ENCODE data around the gene SPTLC2.
"Not testable (repeated sequence)": the region's sequence is repeated elsewhere in the genome, so short reads cannot be mapped to it uniquely, and the experiment has no call there.

The SPTLC2 gene

DNA sequence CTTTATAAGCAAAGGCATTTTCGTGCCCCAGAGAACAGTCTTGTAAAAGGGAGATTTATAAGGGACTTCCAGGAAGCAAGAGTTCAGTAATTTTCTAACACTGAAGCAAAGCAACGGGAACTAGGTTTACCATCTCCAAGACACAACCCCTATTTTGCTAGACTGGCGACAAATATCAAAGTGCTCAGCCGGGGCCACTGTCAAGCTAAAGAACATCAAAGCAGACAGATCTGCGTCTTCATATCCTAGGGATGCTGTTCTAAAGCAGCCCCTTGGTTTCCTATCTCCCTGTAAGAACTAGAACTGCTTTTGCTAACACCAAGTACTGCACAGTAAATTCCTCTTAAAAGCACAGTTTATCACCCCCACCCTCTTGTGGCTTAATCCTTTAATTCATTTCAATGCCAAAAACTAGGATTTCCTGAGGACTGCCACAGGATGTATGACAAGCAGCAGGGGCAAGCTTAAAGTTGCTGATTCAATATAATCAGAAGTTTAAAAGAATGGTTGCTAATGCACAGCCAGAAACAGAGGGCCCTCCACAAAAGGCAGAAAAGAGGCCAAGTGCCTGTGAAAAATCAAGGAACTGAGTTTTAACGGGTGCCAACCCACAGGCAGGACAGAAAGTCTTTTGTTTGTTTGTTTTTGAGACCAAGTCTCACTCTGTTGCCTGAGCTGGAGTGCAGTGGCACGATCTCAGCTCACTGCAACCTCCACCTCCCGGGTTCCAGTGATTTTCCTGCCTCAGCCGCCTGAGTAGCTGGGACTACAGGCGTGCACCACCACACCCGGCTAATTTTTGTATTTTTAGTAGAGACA lies 73.8 kb downstream of the SPTLC2 start:
- H3K27me3 Mint-ChIP-seq (ENCODE audit: low read depth), result no peaks in the 10 kb centered on the region
- no peak for DNase-seq (ENCODE audit: low spot score)
- peaks cover 7% of the 10 kb centered on the region for H3K4me1 Mint-ChIP-seq (ENCODE audit: low read depth)
- H3K36me3 Mint-ChIP-seq (ENCODE audit: low read depth), result peaks cover 15% of the 10 kb centered on the region
- no peak overlapping the region for H3K4me3 Mint-ChIP-seq
- H3K9me3 Mint-ChIP-seq, result no peaks in the 10 kb centered on the region
- H3K27ac Mint-ChIP-seq, result no peak overlapping the region

DNA sequence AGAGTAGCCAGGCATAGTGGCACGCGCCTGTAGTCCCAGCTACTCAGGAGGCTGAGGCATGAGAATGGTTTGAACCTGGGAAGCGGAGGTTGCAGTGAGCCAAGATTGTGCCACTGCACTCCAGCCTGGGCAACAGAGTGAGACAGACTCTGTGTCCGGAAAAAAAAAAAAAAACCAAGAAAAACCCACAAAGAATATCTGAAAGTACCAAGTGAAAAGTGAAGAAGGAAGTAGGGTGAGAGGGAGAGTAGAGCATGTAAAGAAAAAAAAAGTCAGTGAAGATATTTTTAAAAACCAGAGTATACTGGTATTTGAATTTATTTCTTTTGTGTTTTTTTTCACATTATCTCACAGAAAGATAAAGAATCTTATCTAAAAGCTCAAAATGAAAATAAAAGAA lies 74.5 kb downstream of the SPTLC2 start:
- no peak for DNase-seq (ENCODE audit: low spot score)
- Mint-ChIP-seq H3K9me3 (no peaks in the 10 kb centered on the region), H3K27ac (peak overlapping the region; percentile 42), H3K4me3 (no peak overlapping the region), H3K4me1 (ENCODE audit: low read depth) (peaks cover 7% of the 10 kb centered on the region), H3K27me3 (ENCODE audit: low read depth) (no peaks in the 10 kb centered on the region), H3K36me3 (ENCODE audit: low read depth) (peaks cover 14% of the 10 kb centered on the region)

DNA sequence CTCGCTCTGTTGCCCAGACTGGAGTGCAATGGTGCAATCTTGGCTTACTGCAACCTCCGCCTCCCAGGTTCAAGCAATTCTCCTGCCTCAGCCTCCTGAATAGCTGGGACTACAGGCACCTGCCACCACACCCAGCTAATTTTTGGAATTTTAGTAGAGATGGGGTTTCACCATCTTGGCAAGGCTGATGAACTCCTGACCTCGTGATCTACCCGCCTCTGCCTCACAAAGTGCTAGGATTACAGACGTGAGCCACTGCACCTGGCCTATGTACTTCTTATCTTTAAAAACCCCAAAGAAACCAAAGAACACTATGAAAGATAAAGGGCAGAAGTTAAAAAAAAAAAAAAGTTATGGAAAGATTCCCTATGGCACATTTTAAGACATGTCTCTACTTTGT lies 79.5 kb downstream of the SPTLC2 start:
- H3K4me1 Mint-ChIP-seq (ENCODE audit: low read depth); H3K27me3 Mint-ChIP-seq (ENCODE audit: low read depth); H3K4me3 Mint-ChIP-seq; DNase-seq (ENCODE audit: low spot score); H3K27ac Mint-ChIP-seq; H3K9me3 Mint-ChIP-seq: not testable (repeated sequence)
- peaks cover 17% of the 10 kb centered on the region for H3K36me3 Mint-ChIP-seq (ENCODE audit: low read depth)

DNA sequence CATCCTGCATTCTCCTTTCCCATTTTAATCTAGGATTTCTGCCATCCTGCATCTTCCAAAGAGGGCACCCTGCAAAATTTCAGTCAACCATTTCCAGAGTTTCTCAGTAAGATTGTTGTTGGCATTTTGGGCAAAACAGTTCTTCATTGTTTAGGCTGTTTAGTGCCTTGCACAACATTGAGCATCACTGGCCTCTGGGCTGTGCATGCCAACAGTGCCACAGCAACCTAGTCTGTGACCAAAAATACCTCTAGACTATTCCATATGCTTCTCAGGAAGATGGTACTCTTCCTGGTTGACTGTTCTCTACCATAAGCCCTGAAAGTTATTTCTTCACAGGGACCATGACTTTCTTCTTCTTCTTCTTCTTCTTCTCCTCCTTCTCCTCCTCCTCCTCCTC lies 85.4 kb downstream of the SPTLC2 start:
- peaks cover 22% of the 10 kb centered on the region for H3K36me3 Mint-ChIP-seq (ENCODE audit: low read depth)
- no peaks in the 10 kb centered on the region for H3K27me3 Mint-ChIP-seq (ENCODE audit: low read depth)
- H3K4me3 Mint-ChIP-seq, result no peak overlapping the region
- no peak for DNase-seq (ENCODE audit: low spot score)
- H3K9me3 Mint-ChIP-seq, result no peaks in the 10 kb centered on the region
- no peak overlapping the region for H3K27ac Mint-ChIP-seq
- H3K4me1 Mint-ChIP-seq (ENCODE audit: low read depth), result peaks cover 10% of the 10 kb centered on the region

DNA sequence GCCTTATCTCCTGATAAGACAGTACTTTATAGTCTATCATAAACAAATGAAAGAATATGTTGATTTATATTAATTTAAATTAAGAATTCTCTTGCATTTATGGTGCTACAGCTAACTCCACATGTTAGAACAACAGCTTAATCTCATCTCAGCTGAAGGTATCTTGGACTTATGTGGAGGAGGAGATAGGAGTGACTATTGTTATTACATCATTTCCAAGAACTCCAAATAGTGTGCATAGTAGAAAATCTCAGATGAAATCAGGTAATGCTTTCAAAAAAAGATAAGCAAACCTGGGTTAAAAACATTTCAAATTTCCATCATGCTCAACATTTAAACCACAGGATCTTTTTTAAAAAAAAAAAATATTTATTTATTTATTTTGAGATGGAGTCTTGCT lies 86.5 kb downstream of the SPTLC2 start:
- no peak overlapping the region for H3K27ac Mint-ChIP-seq
- H3K27me3 Mint-ChIP-seq (ENCODE audit: low read depth), result no peaks in the 10 kb centered on the region
- H3K9me3 Mint-ChIP-seq, result no peaks in the 10 kb centered on the region
- H3K4me1 Mint-ChIP-seq (ENCODE audit: low read depth), result peaks cover 10% of the 10 kb centered on the region
- H3K36me3 Mint-ChIP-seq (ENCODE audit: low read depth), result peaks cover 14% of the 10 kb centered on the region
- no peak for DNase-seq (ENCODE audit: low spot score)
- no peak overlapping the region for H3K4me3 Mint-ChIP-seq

DNA sequence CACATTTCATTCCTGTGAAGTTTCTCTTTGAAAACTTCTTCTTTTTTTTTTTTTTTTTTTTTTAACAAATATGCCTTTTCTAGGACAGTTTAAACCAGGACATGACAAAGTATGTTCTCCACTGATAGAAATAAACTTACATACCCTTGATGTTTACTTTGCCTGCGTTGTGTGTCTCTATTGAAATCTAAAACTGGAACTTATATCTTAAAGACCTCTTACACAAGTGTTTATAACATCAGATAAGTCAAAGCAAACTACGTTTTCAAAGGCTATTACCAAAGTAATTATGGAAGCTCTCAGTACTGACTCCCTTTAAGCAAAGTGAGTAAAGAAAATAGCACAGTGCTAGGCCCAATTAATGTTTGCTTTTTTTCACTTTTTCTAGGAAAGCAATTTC lies 87.2 kb downstream of the SPTLC2 start:
- peaks cover 10% of the 10 kb centered on the region for H3K4me1 Mint-ChIP-seq (ENCODE audit: low read depth)
- H3K4me3 Mint-ChIP-seq, result no peak overlapping the region
- H3K9me3 Mint-ChIP-seq, result no peaks in the 10 kb centered on the region
- no peak for DNase-seq (ENCODE audit: low spot score)
- H3K27ac Mint-ChIP-seq, result no peak overlapping the region
- peaks cover 15% of the 10 kb centered on the region for H3K36me3 Mint-ChIP-seq (ENCODE audit: low read depth)
- H3K27me3 Mint-ChIP-seq (ENCODE audit: low read depth), result no peaks in the 10 kb centered on the region

DNA sequence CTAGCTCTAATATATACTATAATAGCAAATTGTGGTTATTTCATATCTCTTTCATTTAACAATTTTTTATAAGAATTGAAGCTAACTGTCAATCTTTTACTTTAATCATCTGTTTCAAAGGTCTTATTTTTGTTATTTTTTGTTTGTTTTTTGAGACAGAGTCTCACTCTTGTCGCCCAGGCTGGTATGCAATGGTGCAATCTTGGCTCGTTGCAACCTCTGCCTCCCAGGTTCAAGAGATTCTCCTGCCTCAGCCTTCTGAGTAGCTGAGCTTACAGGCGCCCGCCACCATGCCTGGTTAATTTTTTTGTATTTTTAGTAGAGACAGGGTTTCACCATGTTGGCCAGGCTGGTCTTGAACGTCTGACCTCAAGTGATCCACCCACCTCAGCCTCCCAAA lies 87.7 kb downstream of the SPTLC2 start:
- H3K4me3 Mint-ChIP-seq; H3K27ac Mint-ChIP-seq; H3K27me3 Mint-ChIP-seq (ENCODE audit: low read depth); DNase-seq (ENCODE audit: low spot score); H3K9me3 Mint-ChIP-seq: not testable (repeated sequence)
- Mint-ChIP-seq H3K36me3 (ENCODE audit: low read depth) (peaks cover 15% of the 10 kb centered on the region), H3K4me1 (ENCODE audit: low read depth) (peaks cover 10% of the 10 kb centered on the region)

DNA sequence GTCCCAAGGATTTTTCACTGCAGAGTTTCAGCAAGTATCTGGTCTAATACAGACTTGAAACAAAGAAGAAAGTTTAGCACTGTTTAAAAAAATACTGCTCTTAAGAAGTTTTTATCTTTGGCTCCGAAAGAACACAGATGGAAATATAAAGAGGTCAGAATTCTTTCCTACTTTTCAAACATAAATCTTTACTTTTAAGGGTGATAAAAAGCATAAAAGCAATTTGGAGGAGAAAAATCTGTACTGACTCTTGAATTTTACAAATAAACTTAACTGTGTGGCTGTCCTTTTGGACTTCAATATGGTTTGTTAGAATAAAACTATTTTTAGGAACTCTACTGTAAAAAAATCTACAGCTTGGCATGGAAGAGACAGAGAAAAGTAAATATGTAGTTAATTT lies 90.2 kb downstream of the SPTLC2 start:
- no peak overlapping the region for H3K27ac Mint-ChIP-seq
- H3K27me3 Mint-ChIP-seq (ENCODE audit: low read depth), result no peaks in the 10 kb centered on the region
- no peak for DNase-seq (ENCODE audit: low spot score)
- peaks cover 14% of the 10 kb centered on the region for H3K36me3 Mint-ChIP-seq (ENCODE audit: low read depth)
- no peak overlapping the region for H3K4me3 Mint-ChIP-seq
- H3K4me1 Mint-ChIP-seq (ENCODE audit: low read depth), result peaks cover 10% of the 10 kb centered on the region
- no peaks in the 10 kb centered on the region for H3K9me3 Mint-ChIP-seq

DNA sequence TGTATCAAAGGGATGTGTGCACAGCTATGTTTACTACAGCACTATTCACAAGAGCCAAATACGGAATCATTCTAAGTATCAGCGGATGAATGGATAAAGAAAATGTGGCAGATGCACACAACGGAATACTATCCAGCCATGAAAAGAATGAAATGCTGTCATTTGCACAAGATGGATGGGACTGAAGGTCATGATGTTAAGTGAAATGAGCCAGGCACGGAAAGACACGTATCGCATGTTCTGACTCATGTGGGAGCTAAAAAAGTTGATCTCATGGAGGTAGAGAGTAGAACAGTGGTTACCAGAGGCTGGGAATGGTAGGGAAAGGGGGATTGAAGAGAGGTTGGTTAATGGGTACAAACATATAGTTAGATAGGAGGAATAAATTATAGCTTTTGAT lies 91.9 kb downstream of the SPTLC2 start:
- no peak overlapping the region for H3K27ac Mint-ChIP-seq
- no peaks in the 10 kb centered on the region for H3K9me3 Mint-ChIP-seq
- DNase-seq (ENCODE audit: low spot score), result no peak

DNA sequence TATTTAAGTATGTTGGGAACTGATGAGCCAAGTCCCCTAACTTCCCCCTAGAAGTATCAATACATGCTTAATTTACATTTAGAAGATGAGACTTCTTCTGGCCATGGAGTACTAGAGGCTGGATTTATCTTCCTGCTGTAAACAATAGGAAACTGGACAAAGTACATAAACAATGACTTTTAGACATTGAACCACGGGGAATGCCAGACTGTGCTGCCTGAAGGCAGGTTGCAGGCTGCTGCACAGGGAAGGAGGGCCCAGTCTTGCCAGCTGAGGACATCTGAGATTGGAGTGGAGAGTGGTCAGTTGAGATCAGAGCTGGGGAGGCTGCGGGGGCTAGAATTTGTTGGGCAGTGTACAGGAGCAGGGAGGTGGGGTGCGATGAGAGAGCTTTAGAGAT lies 93.3 kb downstream of the SPTLC2 start:
- peaks cover 27% of the 10 kb centered on the region for H3K36me3 Mint-ChIP-seq (ENCODE audit: low read depth)
- DNase-seq (ENCODE audit: low spot score), result no peak
- H3K4me3 Mint-ChIP-seq, result no peak overlapping the region
- no peaks in the 10 kb centered on the region for H3K4me1 Mint-ChIP-seq (ENCODE audit: low read depth)
- no peaks in the 10 kb centered on the region for H3K9me3 Mint-ChIP-seq
- peak overlapping the region; percentile 12 for H3K27ac Mint-ChIP-seq
- no peaks in the 10 kb centered on the region for H3K27me3 Mint-ChIP-seq (ENCODE audit: low read depth)

More for the DNA sequence above, 91.9 kb downstream of the SPTLC2 start:
- Mint-ChIP-seq H3K36me3 (ENCODE audit: low read depth) (peaks cover 22% of the 10 kb centered on the region), H3K27me3 (ENCODE audit: low read depth) (no peaks in the 10 kb centered on the region), H3K4me3 (no peak overlapping the region), H3K4me1 (ENCODE audit: low read depth) (no peaks in the 10 kb centered on the region)

DNA sequence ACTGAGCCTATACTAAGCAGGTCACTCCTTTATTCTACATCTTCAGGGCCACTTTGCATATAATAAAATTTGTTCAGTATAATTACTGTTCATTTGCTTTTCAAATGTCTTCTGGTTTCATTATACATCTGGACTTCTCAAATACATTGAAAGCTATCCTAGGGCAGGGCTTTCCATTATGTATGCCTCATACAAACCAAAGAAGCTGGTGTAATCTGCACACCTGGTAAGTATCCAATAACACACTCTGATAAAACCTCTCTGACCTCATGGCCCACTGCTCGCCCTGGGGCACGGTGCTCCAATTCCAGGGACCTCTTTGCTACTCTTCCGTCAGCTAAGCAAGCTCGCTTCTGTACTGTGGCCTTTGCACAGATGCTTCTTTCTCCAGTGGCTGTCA lies 95.9 kb downstream of the SPTLC2 start:
- H3K27me3 Mint-ChIP-seq (ENCODE audit: low read depth), result no peaks in the 10 kb centered on the region
- no peaks in the 10 kb centered on the region for H3K4me1 Mint-ChIP-seq (ENCODE audit: low read depth)
- no peaks in the 10 kb centered on the region for H3K9me3 Mint-ChIP-seq
- no peak for DNase-seq (ENCODE audit: low spot score)
- peaks cover 39% of the 10 kb centered on the region for H3K36me3 Mint-ChIP-seq (ENCODE audit: low read depth)
- no peak overlapping the region for H3K27ac Mint-ChIP-seq
- no peak overlapping the region for H3K4me3 Mint-ChIP-seq

DNA sequence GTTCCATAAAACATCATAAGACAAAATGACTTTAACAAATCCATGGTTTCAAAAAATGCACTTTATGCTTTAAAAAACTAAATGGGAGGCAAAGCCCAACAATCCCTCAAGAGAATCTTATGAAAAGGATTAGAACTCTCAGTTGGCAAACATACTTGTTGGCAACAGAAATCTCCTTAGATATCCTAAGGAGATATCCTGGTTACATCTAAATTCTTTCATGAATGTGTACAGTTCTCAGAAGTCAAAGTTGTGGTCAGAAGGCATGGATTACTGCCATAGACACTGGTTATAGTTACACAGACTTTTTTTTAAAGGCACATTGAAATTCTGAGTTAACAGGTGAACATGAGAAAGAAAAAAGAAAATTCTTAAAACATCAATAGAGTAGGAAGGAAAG lies 100.3 kb downstream of the SPTLC2 start:
- H3K4me1 Mint-ChIP-seq (ENCODE audit: low read depth), result no peaks in the 10 kb centered on the region
- peaks cover 41% of the 10 kb centered on the region for H3K36me3 Mint-ChIP-seq (ENCODE audit: low read depth)

DNA sequence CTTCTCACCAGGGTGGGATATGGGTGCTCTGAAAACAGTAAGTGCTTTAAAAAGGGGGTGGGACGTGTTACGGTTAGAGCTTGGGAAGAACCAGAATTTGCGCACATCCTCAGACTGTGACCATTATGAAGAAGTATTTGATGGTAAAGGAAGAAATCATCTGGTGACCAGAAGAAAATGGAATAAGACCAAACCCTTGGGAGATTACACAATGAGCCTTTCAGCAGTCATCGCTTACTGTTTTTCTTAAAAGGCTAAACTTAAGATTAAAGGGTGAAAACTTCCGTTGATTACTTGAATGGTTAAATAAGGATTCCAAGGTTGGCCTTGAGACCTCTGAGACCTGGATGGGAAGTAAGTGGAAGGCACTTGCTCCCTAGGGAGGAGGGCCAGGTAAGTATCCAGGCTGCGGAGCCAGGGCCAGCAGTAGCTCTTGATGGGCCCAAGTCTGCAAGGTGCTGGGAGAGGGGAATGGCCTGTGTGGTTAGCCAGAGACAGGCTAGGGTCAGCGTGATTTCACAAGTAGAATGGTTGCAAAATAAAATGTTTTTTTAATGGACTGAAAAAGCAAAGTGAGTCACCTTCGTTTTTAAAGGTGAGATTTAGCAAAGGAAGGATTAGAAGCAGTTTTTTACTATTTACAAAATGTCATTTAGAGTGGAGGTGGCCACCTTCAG lies 104.8 kb downstream of the SPTLC2 start:
- Mint-ChIP-seq H3K9me3 (no peaks in the 10 kb centered on the region), H3K36me3 (ENCODE audit: low read depth) (peaks cover 31% of the 10 kb centered on the region), H3K27ac (no peak overlapping the region), H3K27me3 (ENCODE audit: low read depth) (no peaks in the 10 kb centered on the region), H3K4me1 (ENCODE audit: low read depth) (no peaks in the 10 kb centered on the region), H3K4me3 (no peak overlapping the region)
- no peak for DNase-seq (ENCODE audit: low spot score)

More for the DNA sequence above, 100.3 kb downstream of the SPTLC2 start:
- no peak overlapping the region for H3K27ac Mint-ChIP-seq
- no peak overlapping the region for H3K4me3 Mint-ChIP-seq
- H3K9me3 Mint-ChIP-seq, result no peaks in the 10 kb centered on the region
- no peaks in the 10 kb centered on the region for H3K27me3 Mint-ChIP-seq (ENCODE audit: low read depth)
- DNase-seq (ENCODE audit: low spot score), result no peak

DNA sequence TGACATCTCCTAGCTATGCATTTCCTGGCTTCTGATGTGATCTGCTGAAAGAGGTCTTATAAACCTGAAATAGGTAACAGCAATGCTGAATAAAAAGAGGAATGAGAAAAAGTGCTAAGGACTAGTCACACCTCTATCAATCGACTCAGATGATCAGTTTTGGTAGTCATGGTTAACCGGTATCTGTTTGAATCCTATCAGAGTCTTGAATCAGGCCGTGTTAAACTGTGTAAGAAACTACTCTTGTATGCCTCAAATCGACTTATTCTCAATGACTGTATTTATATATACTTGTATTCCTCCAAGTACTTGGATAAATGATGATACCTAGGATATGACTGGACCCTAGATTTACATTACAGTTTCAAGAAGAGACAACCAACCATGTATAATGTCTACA lies 107.1 kb downstream of the SPTLC2 start:
- no peaks in the 10 kb centered on the region for H3K9me3 Mint-ChIP-seq
- no peaks in the 10 kb centered on the region for H3K4me1 Mint-ChIP-seq (ENCODE audit: low read depth)
- H3K27me3 Mint-ChIP-seq (ENCODE audit: low read depth), result no peaks in the 10 kb centered on the region
- H3K27ac Mint-ChIP-seq, result no peak overlapping the region
- H3K36me3 Mint-ChIP-seq (ENCODE audit: low read depth), result peaks cover 31% of the 10 kb centered on the region
- H3K4me3 Mint-ChIP-seq, result no peak overlapping the region
- DNase-seq (ENCODE audit: low spot score), result no peak
